HepG2 (cell line): Measurements from ENCODE around the gene TBX15. TPM values are rescaled to one million over a fixed set of nuclear protein-coding genes. Genes with fewer than 3 reads are reported as not detected.

ENCODE experiments used
- ATAC-seq: fragments of 200-7000 bp; cut with Tn5 transposase; 3 replicates; pipeline ENCODE4 v1.9.1; 2020; ENCODE audit warnings: mild to moderate bottlenecking, moderate library complexity
- BruUV-seq: library from RNA; stranded (reverse); fragments of 400-500 nt; replicated peaks from 2 replicates; lab custom pipeline; 2021; lab: Mats Ljungman, UMichigan
- CTCF ChIA-PET: fragments of 300-600 bp; formaldehyde crosslinking; extraction: SDS; loops from one replicate; lab custom pipeline; 2021; ENCODE audit warnings: low total read pairs, inconsistent platforms, low intra/inter-chr PET ratio; lab: Yijun Ruan, JAX
- POLR2A ChIA-PET: fragments of 350-600 bp; sonication (Branson Sonifier 250); formaldehyde crosslinking; loops from one replicate; lab custom pipeline; 2020; ENCODE audit warnings: antibody characterized with exemption, inconsistent platforms; lab: Yijun Ruan, JAX
- DNase-seq: peaks from one replicate; pipeline ENCODE4 v3.0.0-alpha.2; 2015; ENCODE audit warnings: low spot score
- FAIRE-seq: peaks from 3 replicates; lab custom pipeline; 2011; peaks lifted over from hg19 to GRCh38; lab: Jason Lieb, UNC
- H2AFZ ChIP-seq: one replicate; pipeline ENCODE4 v1.6.1; 2011; ENCODE audit warnings: low read length, inconsistent platforms
- H3K27ac ChIP-seq: fragments of 300-600 bp; 3 replicates; pipeline ENCODE4 v1.8.0; 2011; ENCODE audit warnings: mixed run types, mild to moderate bottlenecking, mixed read lengths, low read length, inconsistent platforms; ENCODE audit not compliant: insufficient read depth; ENCODE audit errors: extremely low read length
- H3K27me3 ChIP-seq, 2 experiments: fragments of 200-600 bp in 1 of 2; 2 replicates in 1 of 2; 3 replicates in 1 of 2; pipeline versions ENCODE4 v1.6.0 to v1.8.0; 2011; ENCODE audit warnings: low read length in 2 of 2, mild to moderate bottlenecking in 2 of 2, moderate library complexity in 2 of 2, inconsistent platforms in 1 of 2; ENCODE audit not compliant: insufficient read depth in 2 of 2, control insufficient read depth in 1 of 2
- H3K36me3 ChIP-seq, 2 experiments: fragments of 200-600 bp in 1 of 2; replicated peaks in 1 of 2; 2 replicates in 1 of 2; 3 replicates in 1 of 2; pipeline versions ENCODE4 v1.5.1 to v1.8.0; 2011; ENCODE audit warnings: low read length in 2 of 2, inconsistent platforms in 1 of 2; ENCODE audit not compliant: insufficient read depth in 2 of 2, control insufficient read depth in 1 of 2
- H3K4me1 ChIP-seq: 2 replicates; pipeline ENCODE4 v1.5.1; 2012; ENCODE audit warnings: low read length, inconsistent platforms; ENCODE audit not compliant: insufficient read depth
- H3K4me2 ChIP-seq: 2 replicates; pipeline ENCODE4 v1.6.0; 2011; ENCODE audit warnings: low read depth, low read length, inconsistent platforms
- H3K4me3 ChIP-seq, 3 experiments: fragments of 200-600 bp in 1 of 3; sonication (generic), shearing (Covaris generic) in 1 of 3; replicated peaks in 1 of 3; 2 replicates each; pipeline ENCODE4 v1.5.1; 2011 to 2016; ENCODE audit warnings: low read length in 3 of 3, inconsistent platforms in 2 of 3, low read depth in 2 of 3, mild to moderate bottlenecking in 2 of 3, control low read depth in 1 of 3, mixed read lengths in 1 of 3; ENCODE audit not compliant: insufficient read depth in 1 of 3
- H3K79me2 ChIP-seq: one replicate; pipeline ENCODE4 v1.6.1; 2011; ENCODE audit warnings: low read length, inconsistent platforms; ENCODE audit not compliant: insufficient read depth
- H3K9ac ChIP-seq: 2 replicates; pipeline ENCODE4 v1.6.0; 2011; ENCODE audit warnings: mild to moderate bottlenecking, low read depth, low read length, inconsistent platforms; ENCODE audit not compliant: insufficient read depth
- H3K9me3 ChIP-seq: 2 replicates; pipeline ENCODE4 v1.5.1; 2012; ENCODE audit warnings: mild to moderate bottlenecking, low read length
- H4K20me1 ChIP-seq: 2 replicates; pipeline ENCODE4 v1.6.0; 2011; ENCODE audit warnings: inconsistent platforms, mild to moderate bottlenecking, low read length, moderate library complexity; ENCODE audit not compliant: insufficient read depth
- CREM ChIP-seq, 2 experiments: sonication (generic) in 1 of 2; formaldehyde crosslinking in 1 of 2; IDR thresholded peaks; 2 replicates each; pipeline versions ENCODE4 v1.4.0 to v1.6.1; 2016 to 2020; ENCODE audit warnings: antibody characterized with exemption in 1 of 2, mild to moderate bottlenecking in 1 of 2, missing genetic modification reagents in 1 of 2
- FOXA1 ChIP-seq, 2 experiments: fragments of 450-650 bp in 1 of 2; sonication (generic) in 1 of 2; formaldehyde crosslinking in 1 of 2; IDR thresholded peaks; 2 replicates each; pipeline versions ENCODE4 v1.4.0 to v1.6.1; 2016 to 2020; ENCODE audit warnings: missing genetic modification reagents in 1 of 2
- FOXA3 ChIP-seq: IDR thresholded peaks from 2 replicates; pipeline ENCODE4 v1.6.1; 2016; ENCODE audit warnings: missing genetic modification reagents, missing compliant biosample characterization
- FOXK1 ChIP-seq: sonication (generic); formaldehyde crosslinking; IDR thresholded peaks from 2 replicates; pipeline ENCODE4 v1.4.0; 2020; ENCODE audit warnings: low read depth, missing genetic modification reagents, borderline replicate concordance
- HNRNPLL ChIP-seq: fragments of 200-400 bp; formaldehyde crosslinking; IDR thresholded peaks from 2 replicates; pipeline ENCODE4 v1.6.1; 2017; ENCODE audit warnings: mild to moderate bottlenecking, low read depth, low read length; ENCODE audit not compliant: poor library complexity, severe bottlenecking
- HOXA7 ChIP-seq: sonication (generic); formaldehyde crosslinking; IDR thresholded peaks from 2 replicates; pipeline ENCODE4 v1.8.1; 2022; ENCODE audit warnings: mild to moderate bottlenecking, missing genetic modification reagents, moderate library complexity
- MATR3 ChIP-seq: sonication (generic); formaldehyde crosslinking; IDR thresholded peaks from 2 replicates; pipeline ENCODE4 v1.4.0; 2020; ENCODE audit warnings: missing genetic modification reagents
- NCOA2 ChIP-seq: sonication (generic); formaldehyde crosslinking; IDR thresholded peaks from 2 replicates; pipeline ENCODE4 v1.8.0; 2022; ENCODE audit warnings: inconsistent platforms
- NFATC3 ChIP-seq: sonication (generic); formaldehyde crosslinking; IDR thresholded peaks from 2 replicates; pipeline ENCODE4 v1.5.1; 2020; ENCODE audit warnings: mild to moderate bottlenecking, missing genetic modification reagents
- NR2C2 ChIP-seq: sonication (generic); formaldehyde crosslinking; IDR thresholded peaks from 2 replicates; pipeline ENCODE4 v1.4.0; 2020; ENCODE audit warnings: missing genetic modification reagents, mild to moderate bottlenecking, moderate library complexity, borderline replicate concordance
- PHF21A ChIP-seq: sonication (generic); formaldehyde crosslinking; IDR thresholded peaks from 2 replicates; pipeline ENCODE4 v1.5.0; 2020; ENCODE audit warnings: mild to moderate bottlenecking, missing genetic modification reagents
- POLR2A ChIP-seq, 2 experiments: IDR thresholded peaks; 2 replicates each; pipeline ENCODE4 v1.6.1; 2011; ENCODE audit warnings: low read depth in 2 of 2, low read length in 2 of 2, mild to moderate bottlenecking in 1 of 2, moderate library complexity in 1 of 2; ENCODE audit not compliant: insufficient read depth in 1 of 2
- REPIN1 ChIP-seq: sonication (generic); formaldehyde crosslinking; IDR thresholded peaks from 2 replicates; pipeline ENCODE4 v1.8.0; 2022; ENCODE audit warnings: missing genetic modification reagents, low read depth, mild to moderate bottlenecking, borderline replicate concordance
- RFX5 ChIP-seq: IDR thresholded peaks from 2 replicates; pipeline ENCODE4 v1.6.1; 2011; ENCODE audit warnings: low read depth, low read length, improper control_type of control experiment
- SAFB2 ChIP-seq: sonication (generic); formaldehyde crosslinking; IDR thresholded peaks from 2 replicates; pipeline ENCODE4 v1.5.1; 2020; ENCODE audit warnings: missing genetic modification reagents, low read depth, mild to moderate bottlenecking, borderline replicate concordance
- SMARCE1 ChIP-seq: fragments of 450-650 bp; IDR thresholded peaks from 2 replicates; pipeline ENCODE4 v1.6.1; 2017; ENCODE audit warnings: borderline replicate concordance
- SMYD3 ChIP-seq: sonication (generic); formaldehyde crosslinking; IDR thresholded peaks from 2 replicates; pipeline ENCODE4 v1.8.1; 2023; ENCODE audit warnings: mild to moderate bottlenecking, missing genetic modification reagents
- SNRNP70 ChIP-seq: fragments of 200-400 bp; formaldehyde crosslinking; IDR thresholded peaks from 2 replicates; pipeline ENCODE4 v1.6.1; 2017; ENCODE audit warnings: mild to moderate bottlenecking, low read depth, low read length, moderate library complexity
- STAG1 ChIP-seq: sonication (generic); formaldehyde crosslinking; IDR thresholded peaks from 2 replicates; pipeline ENCODE4 v1.4.0; 2020; ENCODE audit warnings: missing genetic modification reagents
- SYNCRIP ChIP-seq: fragments of 200-400 bp; formaldehyde crosslinking; IDR thresholded peaks from 2 replicates; pipeline ENCODE4 v1.6.1; 2018; ENCODE audit warnings: mild to moderate bottlenecking, low read depth, low read length; ENCODE audit not compliant: insufficient read depth
- TRIM22 ChIP-seq: fragments of 450-650 bp; IDR thresholded peaks from 2 replicates; pipeline ENCODE4 v1.6.1; 2017
- ZNF143 ChIP-seq: sonication (generic); formaldehyde crosslinking; IDR thresholded peaks from 2 replicates; pipeline ENCODE4 v1.4.0; 2020; ENCODE audit warnings: missing genetic modification reagents
- ZNF788 ChIP-seq: sonication (generic); formaldehyde crosslinking; IDR thresholded peaks from 2 replicates; pipeline ENCODE4 v1.5.0; 2020; ENCODE audit warnings: mild to moderate bottlenecking, missing genetic modification reagents, borderline replicate concordance
- WGBS: methylation state at CpG from one replicate; pipeline ENCODE4 v1.1.6; 2017; ENCODE audit warnings: low lambda C conversion rate; 5-methylcytosine and 5-hydroxymethylcytosine counted together
- in situ Hi-C: cut with HindIII; loops from 2 replicates; pipeline ENCODE4 v1.10.0; 2017; ENCODE audit warnings: low pct_unique_long_range_greater_than_20kb; ENCODE audit not compliant: extremely low pct_ligation_motif_present
- intact Hi-C: fragments of 100-400 bp; cut with micrococcal nuclease; formaldehyde crosslinking; loops from one replicate; pipeline ENCODE4 v1.10.0; 2022; ENCODE audit not compliant: unreplicated experiment
- polyA plus RNA-seq, 8 experiments: library from polyadenylated mRNA; depleted of rRNA in 3 of 8; stranded (reverse) in 7 of 8; unstranded in 1 of 8; fragments of >200 nt; fragmentation: Illumina TruSeq in 4 of 8; extraction: Trizol in 4 of 8; gene quantifications; 2 replicates each; pipeline versions ENCODE4 v1.2.1 to v1.2.3, GENCODE V29; 2011 to 2016; ENCODE audit warnings: low read depth in 4 of 8, missing spikeins in 1 of 8, mixed read lengths in 1 of 8; ENCODE audit not compliant: insufficient read depth in 1 of 8
- total RNA-seq, 5 experiments: library from RNA; depleted of rRNA; stranded (reverse); fragments of >200 nt; fragmentation: Illumina TruSeq; extraction: Trizol; gene quantifications; 2 replicates each; pipeline ENCODE4 v1.2.3, GENCODE V29; 2016; ENCODE audit warnings: low read depth in 1 of 5

The TBX15 gene
- total and polyA plus RNA-seq, 2 of the 13 experiments (the other 11 are each of a cell fraction or from before 2014, with no cell fraction given) = 0.42 to 1.9 TPM

GRCh38 chr1:118859999-118860398 lies 128.1 kb downstream of the TBX15 start (continued):
- TF ChIP-seq FOXA1 (IDR thresholded peaks at IDR 0.05) = no peak
- peak; percentile 78 for TF ChIP-seq FOXA1 (CRISPR knock-in tag; IDR thresholded peaks at IDR 0.05)
- no peak for TF ChIP-seq SYNCRIP
- TF ChIP-seq FOXA3 (CRISPR knock-in tag) = peak; percentile 71
- peak; percentile 56 for TF ChIP-seq STAG1 (CRISPR knock-in tag)

GRCh38 chr1:118846443-118846842 lies 141.7 kb downstream of the TBX15 start:
- DNase-seq (no peak), ATAC-seq (no peak), FAIRE-seq (no peak)
- Histone ChIP-seq H3K4me1 (no peaks in the 10 kb centered on the region), H3K4me3 (no peak overlapping the region), H3K4me2 (no peak overlapping the region), H2AFZ (no peak overlapping the region), H3K27ac (no peak overlapping the region), H3K79me2 (no peaks in the 10 kb centered on the region), H3K36me3 (no peaks in the 10 kb centered on the region), H3K9me3 (no peaks in the 10 kb centered on the region), H3K9ac (no peak overlapping the region), H3K27me3 (no peaks in the 10 kb centered on the region), H4K20me1 (no peaks in the 10 kb centered on the region)
- no TSS peak for BruUV-seq
- WGBS = 17% methylated on average over 2 of the region's 2 CpGs
- in situ Hi-C loops = no loop called here
- CTCF ChIA-PET = no interaction called here
- intact Hi-C loops = no loop called here
- POLR2A ChIA-PET = no interaction called here
- TF ChIP-seq ZNF143 (CRISPR knock-in tag) (no peak), SMYD3 (CRISPR knock-in tag) (no peak), REPIN1 (CRISPR knock-in tag) (no peak), POLR2A (IDR thresholded peaks at IDR 0.05; ENCODE audit: insufficient read depth in 1 of 2, low read depth in 2 of 2, low read length in 2 of 2) (no peak), TRIM22 (no peak), NR2C2 (CRISPR knock-in tag) (no peak), NCOA2 (no peak), PHF21A (CRISPR knock-in tag) (no peak), SAFB2 (CRISPR knock-in tag) (no peak), FOXA3 (CRISPR knock-in tag) (no peak), ZNF788 (CRISPR knock-in tag) (no peak), RFX5 (no peak), FOXK1 (CRISPR knock-in tag) (no peak), CREM (IDR thresholded peaks at IDR 0.05) (no peak), CREM (CRISPR knock-in tag; IDR thresholded peaks at IDR 0.05) (no peak), MATR3 (no peak), HNRNPLL (no peak), SMARCE1 (no peak), SNRNP70 (no peak), HOXA7 (no peak), NFATC3 (CRISPR knock-in tag) (no peak)
